Stromal cell of bone marrow (primary cell): ENCODE data around the gene TIRAP.

Source experiments
- DNase-seq: peaks from one replicate; pipeline ENCODE4 v3.0.0-alpha.2; 2012; ENCODE audit warnings: low read depth

TIRAP gene

GRCh38 chr11:126327281-126328000 lies 44.5 kb downstream of the TIRAP start:
- DNase-seq = no peak

- DNase-seq = no peak
These were observed 45.1 kb downstream of the TIRAP start for GRCh38 chr11:126328001-126328390.

- no peak for DNase-seq
These were observed 45.6 kb downstream of the TIRAP start for GRCh38 chr11:126328444-126328843.

- DNase-seq = no peak
These were observed 46.2 kb downstream of the TIRAP start for GRCh38 chr11:126328938-126329643.

GRCh38 chr11:126329644-126330211 lies 46.8 kb downstream of the TIRAP start:
- no peak for DNase-seq

DNA sequence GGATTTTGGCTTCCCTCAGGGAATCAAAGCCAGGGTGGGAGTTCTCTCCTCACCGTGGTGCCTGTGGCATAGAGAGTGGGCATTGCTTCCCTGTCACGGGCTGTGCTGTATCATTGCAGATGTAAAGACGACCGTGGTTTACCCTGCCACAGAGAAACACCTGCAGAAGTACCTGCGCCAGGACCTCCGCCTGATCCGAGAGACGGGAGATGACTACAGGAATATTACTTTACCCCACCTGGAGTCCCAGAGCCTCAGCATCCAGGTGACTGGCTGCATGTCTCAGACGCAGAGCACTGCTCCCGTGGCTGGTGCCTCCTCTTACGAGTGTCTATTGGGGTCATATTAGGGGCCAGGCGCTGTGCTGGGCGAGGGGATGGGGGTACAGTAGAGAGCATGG lies 48.4 kb downstream of the TIRAP start:
- DNase-seq = no peak

GRCh38 chr11:126332221-126332711 lies 49.4 kb downstream of the TIRAP start:
- peak; percentile 90 for DNase-seq

- DNase-seq = no peak
These were observed 50.2 kb downstream of the TIRAP start for GRCh38 chr11:126333142-126333541.

DNA sequence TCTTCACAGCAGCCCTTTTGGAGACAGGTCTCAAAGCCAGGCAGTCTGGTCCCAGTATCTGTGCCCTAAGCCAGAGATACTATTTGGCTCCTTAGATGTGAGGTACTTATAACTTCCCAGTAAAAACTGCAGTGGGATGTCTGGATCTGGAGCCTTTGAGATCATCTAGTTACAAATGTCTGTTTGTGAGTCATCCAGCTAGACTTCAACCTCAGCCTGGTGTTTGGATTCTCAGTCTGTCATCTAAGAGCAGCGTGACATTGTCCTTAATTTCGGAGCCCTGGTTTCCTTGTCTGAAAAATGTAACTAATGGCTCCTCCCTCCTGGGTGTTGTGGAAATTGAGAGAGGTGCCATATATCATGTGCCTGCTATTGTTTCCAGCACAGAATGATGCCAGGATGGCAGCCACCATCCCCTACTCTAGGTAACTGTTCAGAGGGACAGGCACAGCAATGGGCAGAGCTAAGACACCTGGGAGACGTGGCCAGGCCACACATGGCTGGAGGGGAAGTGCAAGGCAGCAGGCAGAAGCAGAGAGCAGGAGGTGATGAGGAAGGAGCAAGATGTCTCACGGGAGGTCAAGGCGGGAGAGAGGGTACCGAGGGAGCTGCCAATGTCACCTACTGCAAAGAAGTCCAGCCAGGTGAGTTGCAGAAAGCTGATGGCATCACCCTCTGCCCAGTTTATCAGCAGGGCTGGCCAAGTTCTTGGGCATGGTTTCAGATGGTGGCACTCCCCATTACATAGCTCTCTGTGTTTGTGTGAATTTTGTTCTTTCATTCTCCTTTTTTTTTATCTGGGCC lies 52.0 kb downstream of the TIRAP start:
- DNase-seq = no peak

- DNase-seq = no peak
These were observed 52.5 kb downstream of the TIRAP start for GRCh38 chr11:126335463-126335760.

DNA sequence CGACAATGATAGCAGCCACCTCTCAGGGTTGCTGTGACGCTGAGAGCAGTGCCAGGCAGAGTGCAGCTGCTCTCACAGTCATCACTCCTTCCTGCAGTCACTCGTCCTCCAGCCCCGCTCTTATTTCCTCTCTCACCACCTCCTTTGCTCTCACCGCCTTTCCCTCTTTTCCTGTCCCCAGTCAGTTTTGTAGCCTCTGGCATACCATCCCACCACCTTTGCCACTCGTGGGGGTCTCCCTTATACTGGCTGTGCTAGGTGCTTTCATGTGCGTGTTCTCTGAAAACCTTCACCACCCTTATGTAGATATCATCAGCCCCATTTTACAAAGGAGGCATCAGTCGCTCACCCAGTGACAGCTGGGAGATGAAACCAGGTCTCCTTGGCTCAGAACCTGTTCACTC lies 53.2 kb downstream of the TIRAP start:
- DNase-seq = no peak

DNA sequence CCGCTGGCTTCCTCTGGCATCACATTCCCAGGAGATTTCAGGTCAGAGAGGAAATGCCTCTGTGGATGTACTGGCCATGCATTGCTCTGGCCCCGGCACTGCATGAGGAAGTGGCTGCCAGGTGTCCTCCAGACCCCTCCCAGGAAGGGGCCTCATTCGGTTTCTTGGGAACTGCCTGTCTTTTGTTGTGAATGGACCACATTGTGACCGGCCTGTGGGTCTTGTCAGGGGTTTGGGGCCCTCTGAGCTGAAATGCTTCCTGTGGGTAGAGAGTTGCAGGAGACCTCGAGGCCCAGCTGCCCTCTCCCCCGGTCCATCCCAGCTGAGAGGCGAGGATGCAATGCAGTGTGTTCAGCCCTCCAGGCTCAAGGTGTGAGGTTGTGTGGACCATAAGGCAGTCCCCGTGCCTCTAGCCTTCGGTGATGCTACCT lies 53.8 kb downstream of the TIRAP start:
- no peak for DNase-seq

- DNase-seq = no peak
These were observed 54.2 kb downstream of the TIRAP start for GRCh38 chr11:126337126-126337473.

DNA sequence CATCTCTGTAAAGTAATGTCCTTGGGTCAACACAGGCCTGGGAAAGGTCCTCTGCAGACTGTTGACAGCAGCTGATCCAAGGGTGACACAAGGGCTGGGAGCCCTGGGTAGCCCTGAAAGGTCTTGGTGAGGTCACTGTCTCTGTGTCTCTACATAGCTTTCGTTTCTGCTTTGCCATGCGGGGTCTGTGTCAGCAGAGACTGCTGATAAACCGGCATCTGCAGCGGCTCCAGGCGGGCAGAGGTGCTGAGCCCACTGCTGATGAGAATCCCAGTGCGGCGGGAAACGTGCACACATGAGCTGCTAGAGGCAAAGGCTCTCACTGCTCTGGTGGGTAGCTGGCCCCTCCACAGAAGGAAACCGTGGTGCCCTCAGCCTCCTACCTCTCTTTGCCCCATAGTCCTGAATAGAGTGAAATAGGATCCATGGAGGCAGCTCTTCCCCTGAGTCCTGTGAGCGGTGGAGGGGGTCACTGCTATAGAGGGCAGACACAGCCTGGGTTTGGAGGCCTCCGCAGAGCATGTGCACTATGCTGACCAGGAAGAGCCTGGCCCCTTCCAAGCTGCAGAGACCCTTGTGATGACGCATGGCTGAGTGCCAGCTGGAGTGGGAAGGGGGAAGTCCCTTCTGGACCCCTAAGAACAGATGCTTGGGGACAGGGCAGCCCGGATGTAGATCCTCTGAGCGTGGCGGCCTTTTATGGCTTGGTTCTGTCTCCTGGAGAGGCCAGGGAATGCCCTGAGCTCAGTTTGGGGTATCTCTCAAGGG lies 54.8 kb downstream of the TIRAP start:
- no peak for DNase-seq

DNA sequence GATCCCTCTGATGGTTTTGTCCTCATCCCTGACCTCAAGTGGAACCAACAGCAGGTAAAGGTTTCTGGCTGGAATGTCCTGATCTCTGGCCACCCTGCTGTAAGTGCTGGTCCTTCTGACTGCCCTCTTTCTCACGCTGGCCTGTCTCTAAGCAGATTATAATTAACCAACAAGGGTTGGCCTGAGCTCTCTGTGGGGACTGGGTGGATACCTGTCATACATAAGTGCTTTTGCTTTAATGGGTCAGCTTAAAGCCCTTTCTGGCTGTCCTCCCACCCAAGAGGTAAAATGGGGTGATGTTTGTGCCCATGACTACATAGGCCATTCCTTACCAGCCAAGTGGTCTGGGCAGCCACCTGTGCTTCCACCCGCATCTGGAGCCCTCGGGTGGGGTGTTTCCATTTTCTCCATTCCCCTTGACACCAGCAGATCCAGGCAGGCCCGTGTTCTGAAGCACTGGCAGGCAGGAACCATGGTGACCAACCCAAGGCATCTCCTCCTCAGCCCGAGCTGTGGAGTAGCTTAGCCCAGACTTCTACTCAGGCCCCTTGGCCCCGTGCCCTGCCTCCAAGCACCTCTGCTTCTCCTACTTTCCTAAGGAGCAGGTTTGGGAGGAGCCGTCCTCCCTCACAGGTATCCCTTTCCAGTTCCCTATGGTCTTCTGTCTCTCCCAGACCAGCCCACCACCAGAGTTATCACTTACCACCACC lies 55.6 kb downstream of the TIRAP start:
- no peak for DNase-seq

GRCh38 chr11:126339073-126339862 lies 56.4 kb downstream of the TIRAP start:
- no peak for DNase-seq

GRCh38 chr11:126339863-126340434 lies 57.1 kb downstream of the TIRAP start:
- no peak for DNase-seq

DNA sequence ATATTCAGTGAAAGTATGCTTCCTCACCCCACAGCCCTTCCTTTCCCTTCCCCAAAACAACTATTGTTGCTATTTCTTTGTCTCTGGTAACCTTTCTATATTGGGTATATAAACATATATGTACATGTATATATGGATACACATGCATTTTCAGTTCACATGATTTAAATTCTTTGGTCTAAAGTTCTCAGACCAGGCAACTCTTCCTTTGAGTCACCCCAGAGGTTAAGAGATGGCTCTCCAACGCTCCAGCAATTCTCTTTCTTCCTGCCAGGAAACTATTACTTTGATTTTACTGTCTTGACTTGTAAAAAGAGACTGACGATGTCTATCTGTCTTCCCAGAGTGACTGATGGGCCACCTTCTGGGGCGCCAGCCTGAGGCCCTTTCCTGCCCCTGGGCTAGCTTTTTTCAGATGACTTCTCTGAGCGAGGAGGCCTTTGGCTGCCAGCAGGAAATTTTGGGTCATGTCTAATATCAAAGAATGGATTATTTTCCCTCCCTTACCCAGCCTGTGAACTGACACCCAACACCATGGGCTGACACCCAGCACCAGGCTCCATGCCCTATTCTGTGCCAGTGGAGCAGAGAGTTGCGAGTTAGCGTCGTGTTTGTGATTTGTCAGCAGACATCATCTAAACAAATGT lies 58.2 kb downstream of the TIRAP start:
- no peak for DNase-seq

GRCh38 chr11:126341760-126342161 lies 58.9 kb downstream of the TIRAP start:
- DNase-seq = no peak

DNA sequence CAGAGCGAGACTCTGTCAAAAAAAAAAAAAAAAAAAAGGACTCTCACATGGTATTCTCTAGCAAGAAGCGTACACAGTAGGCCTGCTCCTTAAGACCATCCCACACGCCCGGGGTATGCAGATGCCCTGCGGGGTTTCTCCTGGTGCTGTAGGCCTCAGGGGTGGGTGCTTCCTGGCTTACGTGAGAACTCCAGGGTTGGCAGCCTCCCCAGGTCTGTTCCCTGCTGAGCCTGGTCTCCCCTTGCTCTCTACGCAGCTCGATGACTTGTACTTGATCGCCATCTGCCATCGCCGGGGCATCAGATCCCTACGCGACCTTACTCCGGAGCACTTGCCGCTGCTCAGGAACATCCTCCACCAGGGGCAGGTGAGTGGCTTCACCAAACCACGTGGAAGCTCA lies 60.2 kb downstream of the TIRAP start:
- no peak for DNase-seq
